ENCODE results near the gene ATXN7L2.

ATXN7L2 gene

GRCh38 chr1:109499081-109499480 is 15.4 kb downstream of the ATXN7L2 start:
- DNase-seq (ENCODE audit: low read depth) = no peak

- peak; percentile 46 for DNase-seq (ENCODE audit: low read depth)
Observed at GRCh38 chr1:109499661-109500536, 16.2 kb downstream of the ATXN7L2 start.

- DNase-seq (ENCODE audit: low read depth) = peak; percentile 29
Observed at GRCh38 chr1:109500941-109501381, 17.3 kb downstream of the ATXN7L2 start.

- DNase-seq (ENCODE audit: low read depth) = no peak
Observed at GRCh38 chr1:109501644-109502363, 18.1 kb downstream of the ATXN7L2 start.

GRCh38 chr1:109502364-109502851 is 18.7 kb downstream of the ATXN7L2 start:
- no peak for DNase-seq (ENCODE audit: low read depth)

- no peak for DNase-seq (ENCODE audit: low read depth)
Observed at GRCh38 chr1:109503935-109504334, 20.2 kb downstream of the ATXN7L2 start.

- DNase-seq (ENCODE audit: low read depth) = no peak
Observed at GRCh38 chr1:109504974-109505373, 21.3 kb downstream of the ATXN7L2 start.

- no peak for DNase-seq (ENCODE audit: low read depth)
Observed at GRCh38 chr1:109508001-109508872, 24.5 kb downstream of the ATXN7L2 start.

GRCh38 chr1:109508873-109509175 is 25.1 kb downstream of the ATXN7L2 start:
- no peak for DNase-seq (ENCODE audit: low read depth)

- no peak for DNase-seq (ENCODE audit: low read depth)
Observed at GRCh38 chr1:109509176-109510134, 25.8 kb downstream of the ATXN7L2 start, which contains the start of gene AMIGO1. AMIGO1 (minus strand) TSS chr1:109509727; CDS start chr1:109508912, 815 bp downstream.

GRCh38 chr1:109513110-109513710 is 29.5 kb downstream of the ATXN7L2 start:
- DNase-seq (ENCODE audit: low read depth) = no peak

GRCh38 chr1:109514846-109515245 is 31.1 kb downstream of the ATXN7L2 start:
- no peak for DNase-seq (ENCODE audit: low read depth)

- DNase-seq (ENCODE audit: low read depth) = no peak
Observed at GRCh38 chr1:109516872-109517271, 33.2 kb downstream of the ATXN7L2 start.

- DNase-seq (ENCODE audit: low read depth) = no peak
Observed at GRCh38 chr1:109517337-109517736, 33.6 kb downstream of the ATXN7L2 start.

- no peak for DNase-seq (ENCODE audit: low read depth)
Observed at GRCh38 chr1:109521002-109521951, 37.6 kb downstream of the ATXN7L2 start.

- no peak for DNase-seq (ENCODE audit: low read depth)
Observed at GRCh38 chr1:109522026-109522425, 38.3 kb downstream of the ATXN7L2 start.

- no peak for DNase-seq (ENCODE audit: low read depth)
Observed at GRCh38 chr1:109523706-109524105, 40.0 kb downstream of the ATXN7L2 start.

- DNase-seq (ENCODE audit: low read depth) = no peak
Observed at GRCh38 chr1:109527098-109527811, 43.5 kb downstream of the ATXN7L2 start.
